Epithelial cell of esophagus (primary cell): ENCODE data around the gene GABARAP.

Experiments used
- DNase-seq: peaks from one replicate; pipeline ENCODE4 v3.0.0; 2010; ENCODE audit warnings: low read depth
- H3K4me3 ChIP-seq: 2 replicates; pipeline ENCODE4 v1.5.1; 2011; ENCODE audit warnings: mild to moderate bottlenecking, low read length, control low read depth
- TF ChIP-seq, protein P1 (sequence below): IDR thresholded peaks from 2 replicates; pipeline ENCODE4 v1.5.1; 2011; ENCODE audit warnings: low read depth, mild to moderate bottlenecking, low read length, control low read depth, inconsistent platforms; ENCODE audit not compliant: insufficient read depth; ENCODE audit errors: missing control alignments

GABARAP gene

GRCh38 chr17:7252176-7253043, 10.2 kb upstream of the GABARAP start, which contains the start of gene ELP5:
Gene ELP5, plus strand, starts transcription at chr17:7252215. Its CDS starts 336 bp downstream, at chr17:7252551.
- TF ChIP-seq, protein P1, sequence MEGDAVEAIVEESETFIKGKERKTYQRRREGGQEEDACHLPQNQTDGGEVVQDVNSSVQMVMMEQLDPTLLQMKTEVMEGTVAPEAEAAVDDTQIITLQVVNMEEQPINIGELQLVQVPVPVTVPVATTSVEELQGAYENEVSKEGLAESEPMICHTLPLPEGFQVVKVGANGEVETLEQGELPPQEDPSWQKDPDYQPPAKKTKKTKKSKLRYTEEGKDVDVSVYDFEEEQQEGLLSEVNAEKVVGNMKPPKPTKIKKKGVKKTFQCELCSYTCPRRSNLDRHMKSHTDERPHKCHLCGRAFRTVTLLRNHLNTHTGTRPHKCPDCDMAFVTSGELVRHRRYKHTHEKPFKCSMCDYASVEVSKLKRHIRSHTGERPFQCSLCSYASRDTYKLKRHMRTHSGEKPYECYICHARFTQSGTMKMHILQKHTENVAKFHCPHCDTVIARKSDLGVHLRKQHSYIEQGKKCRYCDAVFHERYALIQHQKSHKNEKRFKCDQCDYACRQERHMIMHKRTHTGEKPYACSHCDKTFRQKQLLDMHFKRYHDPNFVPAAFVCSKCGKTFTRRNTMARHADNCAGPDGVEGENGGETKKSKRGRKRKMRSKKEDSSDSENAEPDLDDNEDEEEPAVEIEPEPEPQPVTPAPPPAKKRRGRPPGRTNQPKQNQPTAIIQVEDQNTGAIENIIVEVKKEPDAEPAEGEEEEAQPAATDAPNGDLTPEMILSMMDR, result no peak
- DNase-seq, result peak; percentile 93
- peak within 1 kb of the TSS; percentile 77 for H3K4me3 ChIP-seq

GRCh38 chr17:7251661-7252175, 9.5 kb upstream of the GABARAP start, which contains the start of gene CTDNEP1:
Gene CTDNEP1, minus strand, starts transcription at chr17:7251734. Its CDS starts 438 bp downstream, at chr17:7251296.
- TF ChIP-seq, protein P1, result no peak
- DNase-seq, result peak; percentile 99
- peak within 1 kb of the TSS; percentile 77 for H3K4me3 ChIP-seq

GRCh38 chr17:7250695-7251627, 8.7 kb upstream of the GABARAP start:
- peak overlapping the region; percentile 77 for H3K4me3 ChIP-seq
- DNase-seq, result peak; percentile 32
- TF ChIP-seq, protein P1, result no peak

DNA sequence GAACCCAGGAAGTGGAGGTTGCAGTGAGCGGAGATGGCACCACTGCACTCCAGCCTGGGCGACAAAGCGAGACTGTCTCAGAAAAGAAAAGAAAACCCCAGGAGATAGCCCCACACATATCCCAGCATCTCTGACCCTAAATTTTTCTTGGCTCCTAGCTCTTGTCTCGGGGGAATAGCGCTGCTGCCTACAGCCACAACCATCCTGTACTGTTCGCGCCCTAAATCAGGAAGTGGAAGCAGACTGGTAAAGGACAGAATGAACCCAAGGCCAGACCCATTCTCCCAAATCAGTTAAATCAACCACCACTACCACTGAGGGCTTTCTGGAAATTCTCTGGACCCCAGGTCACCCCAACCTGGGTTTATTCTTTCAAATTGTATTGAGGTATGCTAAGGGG, 7.6 kb upstream of the GABARAP start:
- TF ChIP-seq, protein P1, result no peak
- DNase-seq, result no peak

DNA sequence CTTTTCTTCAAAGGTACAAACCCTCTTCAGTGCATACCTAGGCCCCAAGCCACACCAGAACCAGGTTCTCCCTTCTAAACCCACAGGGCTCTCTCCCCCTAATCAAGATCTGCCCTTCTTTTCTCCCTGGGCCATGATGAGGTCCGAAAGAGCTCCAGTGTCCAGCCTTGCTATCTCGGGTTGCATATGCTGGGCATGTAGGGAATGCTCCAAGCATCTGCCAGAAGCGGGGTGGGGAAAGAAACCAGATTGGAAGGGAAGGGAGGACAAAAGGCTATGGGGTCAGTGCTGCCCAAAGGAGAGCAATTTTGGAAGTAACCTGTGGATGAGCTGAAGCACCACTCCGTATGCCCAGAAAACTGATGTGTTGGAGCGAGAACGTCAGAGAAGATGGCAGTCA, 7.0 kb upstream of the GABARAP start:
- no peak overlapping the region for H3K4me3 ChIP-seq
- TF ChIP-seq, protein P1, result no peak
- no peak for DNase-seq

More for the DNA sequence above, 7.6 kb upstream of the GABARAP start:
- H3K4me3 ChIP-seq, result peak overlapping the region; percentile 77

DNA sequence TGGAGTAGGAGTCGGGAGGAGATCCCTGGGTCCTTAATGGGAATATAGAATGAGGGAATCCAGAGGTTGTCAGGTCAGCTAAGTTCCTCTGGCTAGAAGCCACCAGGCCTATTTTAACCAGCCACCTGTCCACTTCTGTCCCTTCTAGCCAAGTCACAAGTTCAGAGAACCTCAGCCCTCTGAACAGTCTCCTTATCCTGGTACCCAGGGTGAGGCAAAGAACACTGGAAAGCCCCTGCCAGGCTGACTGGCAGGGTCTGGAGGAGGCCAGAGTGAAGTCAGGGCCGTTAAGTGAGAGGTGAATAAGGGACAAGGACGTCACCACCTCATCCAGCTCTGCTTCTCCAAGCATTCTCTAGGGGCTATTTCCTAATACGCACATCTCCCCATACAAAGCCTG, 6.5 kb upstream of the GABARAP start:
- no peak for DNase-seq
- TF ChIP-seq, protein P1, result no peak
- no peak overlapping the region for H3K4me3 ChIP-seq
